Transverse colon (tissue), 3 donors: ENCODE data around the gene STXBP5L.

Experiments
- CTCF ChIP-seq, 5 experiments: fragments of 200-600 bp in 3 of 5; fragments of 450-650 bp in 2 of 5; sonication (generic) in 3 of 5; IDR thresholded peaks; 1 replicate in 2 of 5; 2 replicates in 3 of 5; pipeline ENCODE4 v1.5.1; 2016 to 2017; ENCODE audit warnings: antibody characterized with exemption in 5 of 5, inconsistent platforms in 3 of 5, mild to moderate bottlenecking in 2 of 5, moderate library complexity in 1 of 5
- POLR2A ChIP-seq: fragments of 450-650 bp; IDR thresholded peaks from one replicate; pipeline ENCODE4 v1.6.1; 2016; ENCODE audit warnings: antibody characterized with exemption, mild to moderate bottlenecking, moderate library complexity

GRCh38 chr3:120909602-120909878 is 1.5 kb downstream of the STXBP5L start:
- TF ChIP-seq CTCF (IDR thresholded peaks at IDR 0.05), result no peak
- TF ChIP-seq POLR2A, result no peak
